Stimulated activated naive CD8-positive, alpha-beta T cell treated with anti-CD3 and anti-CD28 coated beads, Interleukin-15, amount 100 ng/mL, for 72 hours (primary cell): ENCODE measurements around the gene ZNF419.
"Not testable (repeated sequence)": the region's sequence is repeated elsewhere in the genome, so short reads cannot be mapped to it uniquely, and the experiment has no call there.

Source experiments
- ATAC-seq: fragments of 150-1000 bp; cut with Tn5 transposase; 2 replicates; pipeline ENCODE4 v1.10.0; 2021; ENCODE audit warnings: mild to moderate bottlenecking, moderate library complexity
- DNase-seq, 2 donors: peaks; one replicate each; pipeline ENCODE4 v3.0.0; 2021 to 2022
- H3K27ac Mint-ChIP-seq, 2 donors: one replicate each; pipeline ENCODE4 v1.8.0; 2022; ENCODE audit warnings: mild to moderate bottlenecking in 2 of 2, mixed read lengths in 2 of 2, moderate library complexity in 2 of 2
- H3K27me3 Mint-ChIP-seq: one replicate; pipeline ENCODE4 v1.8.0; 2022; ENCODE audit warnings: mixed read lengths
- H3K4me1 Mint-ChIP-seq: one replicate; pipeline ENCODE4 v1.8.0; 2022; ENCODE audit warnings: mild to moderate bottlenecking, mixed read lengths
- H3K4me3 Mint-ChIP-seq, 2 donors: one replicate each; pipeline ENCODE4 v1.8.0; 2022; ENCODE audit warnings: mild to moderate bottlenecking in 2 of 2, mixed read lengths in 2 of 2, moderate library complexity in 1 of 2
- H3K9me3 Mint-ChIP-seq, 2 donors: one replicate each; pipeline ENCODE4 v1.8.0; 2022; ENCODE audit warnings: mixed read lengths in 2 of 2

ZNF419 gene

DNA sequence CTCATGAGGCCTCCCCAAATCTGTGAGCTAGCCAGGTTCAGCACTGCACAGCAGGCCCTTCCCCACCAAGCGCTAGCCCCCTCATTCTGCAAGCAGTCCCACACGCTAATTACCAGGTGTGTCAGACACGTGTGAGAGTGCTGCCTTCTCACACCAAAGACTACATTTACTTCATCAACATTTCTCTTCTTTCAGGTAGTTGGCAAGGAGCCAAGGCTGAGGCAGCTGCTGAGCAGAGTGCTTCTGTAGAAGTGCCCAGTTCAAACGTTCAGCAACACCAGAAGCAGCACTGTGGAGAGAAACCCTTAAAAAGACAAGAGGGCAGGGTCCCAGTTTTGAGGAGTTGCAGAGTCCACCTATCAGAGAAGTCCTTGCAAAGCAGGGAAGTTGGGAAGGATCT, 18.6 kb downstream of the ZNF419 start:
- H3K9me3 Mint-ChIP-seq: peaks cover 36 to 65% of the 10 kb centered on the region in 2 donors

DNA sequence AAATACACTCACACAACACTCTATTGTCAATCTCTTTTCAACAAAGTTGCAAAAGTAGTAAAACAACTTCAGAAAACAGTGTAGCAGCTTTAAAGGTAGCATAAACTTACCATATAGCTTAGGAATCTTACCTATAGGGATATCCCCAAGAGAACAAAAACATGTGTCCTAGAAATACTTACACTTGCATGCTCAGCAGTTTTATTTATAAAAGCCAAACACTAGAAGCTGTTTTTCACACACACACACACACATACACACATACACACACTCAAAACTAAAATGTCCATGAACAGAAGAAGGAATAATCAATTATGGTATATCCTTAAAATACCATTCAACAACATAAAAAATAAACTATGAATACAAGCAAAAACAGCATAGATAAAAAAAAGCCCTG, 23.9 kb downstream of the ZNF419 start:
- Mint-ChIP-seq H3K4me1 (no peaks in the 10 kb centered on the region), H3K27ac (no peak overlapping the region), H3K9me3 (peaks cover 52 to 65% of the 10 kb centered on the region in 2 donors), H3K27me3 (no peaks in the 10 kb centered on the region), H3K4me3 (no peak overlapping the region)
- DNase-seq (no peak), ATAC-seq (no peak)

More for the DNA sequence above, 18.6 kb downstream of the ZNF419 start:
- no peak overlapping the region for H3K4me3 Mint-ChIP-seq
- no peak for ATAC-seq
- no peaks in the 10 kb centered on the region for H3K27me3 Mint-ChIP-seq
- H3K4me1 Mint-ChIP-seq: peaks cover 8% of the 10 kb centered on the region
- DNase-seq: no peak
- no peak overlapping the region for H3K27ac Mint-ChIP-seq

DNA sequence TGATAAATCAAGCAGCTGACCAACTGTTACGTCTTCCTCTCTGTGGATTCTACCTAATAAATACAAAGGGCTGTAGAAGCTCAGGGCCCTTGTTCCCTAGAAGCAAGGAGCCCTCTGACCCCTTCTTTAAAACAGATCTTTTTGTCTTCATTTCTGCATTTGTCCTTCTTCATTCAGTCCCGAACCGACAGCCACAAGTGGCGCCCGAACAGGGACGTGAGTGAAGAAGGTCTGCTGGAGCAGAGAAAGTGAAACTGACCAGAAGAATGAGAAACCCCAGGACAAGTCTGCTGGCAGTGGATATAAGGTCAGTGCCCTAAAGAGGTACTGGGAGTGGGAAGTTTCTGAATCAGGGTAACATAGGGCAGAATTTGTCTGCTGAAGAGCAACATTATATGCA, 25.3 kb downstream of the ZNF419 start:
- Mint-ChIP-seq H3K27me3 (no peaks in the 10 kb centered on the region), H3K27ac (no peak overlapping the region), H3K4me3 (no peak overlapping the region), H3K9me3 (peaks cover 46 to 68% of the 10 kb centered on the region in 2 donors), H3K4me1 (no peaks in the 10 kb centered on the region)
- ATAC-seq (no peak), DNase-seq (no peak)

DNA sequence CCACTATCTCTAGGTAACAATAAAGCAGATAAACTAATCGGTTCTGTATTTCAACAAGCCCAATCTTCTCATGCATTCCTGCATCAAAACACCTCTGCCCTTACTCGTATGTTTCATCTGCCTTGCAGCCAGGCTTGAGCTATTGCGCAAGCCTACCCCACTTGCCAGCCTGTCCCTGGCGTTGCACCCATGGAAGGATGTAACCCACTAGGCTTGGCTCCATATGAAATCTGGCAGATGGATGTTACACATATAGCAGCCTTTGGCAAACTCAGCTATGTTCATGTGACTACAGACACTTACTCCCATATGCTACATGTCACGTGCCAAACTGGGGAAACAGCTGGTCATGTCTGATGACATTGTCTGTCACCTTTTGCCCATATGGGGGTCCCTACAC, 27.7 kb downstream of the ZNF419 start:
- Mint-ChIP-seq H3K27ac (no peak overlapping the region), H3K27me3 (no peaks in the 10 kb centered on the region), H3K4me1 (no peaks in the 10 kb centered on the region), H3K4me3 (no peak overlapping the region), H3K9me3 (peaks cover 40 to 67% of the 10 kb centered on the region in 2 donors)
- DNase-seq (no peak), ATAC-seq (no peak)

GRCh38 chr19:57518021-57518420, 30.5 kb downstream of the ZNF419 start:
- H3K4me3 Mint-ChIP-seq, H3K27me3 Mint-ChIP-seq, H3K27ac Mint-ChIP-seq, DNase-seq, ATAC-seq, H3K4me1 Mint-ChIP-seq: not testable (repeated sequence)
- H3K9me3 Mint-ChIP-seq: peaks cover 31 to 60% of the 10 kb centered on the region in 2 donors

DNA sequence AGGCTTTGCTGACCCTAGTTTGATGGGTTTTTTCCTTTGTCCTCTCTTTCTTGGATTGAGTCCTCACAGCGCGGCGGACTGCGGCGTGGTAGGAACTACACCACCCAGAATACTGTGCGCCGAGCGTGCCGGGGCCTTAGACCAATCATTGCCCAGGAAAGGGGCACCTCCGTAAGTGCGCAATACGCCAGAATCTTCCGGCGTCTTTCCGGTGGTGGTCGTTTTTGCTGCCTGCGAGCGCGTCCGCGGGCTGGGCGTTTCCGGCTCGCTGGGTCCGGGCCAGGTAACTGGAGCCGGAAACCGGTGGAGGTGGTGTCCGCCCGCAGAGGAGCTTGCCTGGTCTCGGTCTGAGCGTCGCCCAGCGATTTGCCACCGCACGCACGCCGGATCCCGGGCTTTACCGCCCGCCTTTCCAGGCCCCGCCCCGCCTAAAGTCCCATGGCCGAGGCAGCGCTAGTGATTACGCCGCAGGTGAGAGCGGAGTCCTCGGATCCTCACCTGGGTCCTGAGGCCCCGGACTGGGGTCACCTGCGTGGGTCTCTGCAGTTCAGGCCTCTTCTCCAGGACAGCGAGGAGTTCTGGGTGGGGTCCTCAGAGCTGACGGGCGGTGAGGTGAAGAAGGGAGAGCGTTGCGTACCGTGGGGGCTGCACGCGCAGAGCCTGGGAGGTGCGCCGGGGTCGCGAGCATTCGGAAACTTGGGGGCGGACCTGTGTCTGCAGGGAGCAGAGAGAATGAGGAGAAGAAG, 39.8 kb downstream of the ZNF419 start, which contains the start of gene ZNF549:
Gene ZNF549 (plus strand): TSS at position 221 of the 746 bp plus-strand sequence. CDS start 218 bp downstream, at position 439.
- DNase-seq: peak; percentile 88 to 94
- Mint-ChIP-seq H3K27ac (peak within 1 kb of the TSS; percentile 90 to 97), H3K4me1 (peaks cover 24% of the 10 kb centered on the region), H3K4me3 (peak within 1 kb of the TSS; percentile 85 to 93), H3K27me3 (no peaks in the 10 kb centered on the region), H3K9me3 (peaks cover 44 to 48% of the 10 kb centered on the region in 2 donors)
- ATAC-seq: peak; percentile 100

DNA sequence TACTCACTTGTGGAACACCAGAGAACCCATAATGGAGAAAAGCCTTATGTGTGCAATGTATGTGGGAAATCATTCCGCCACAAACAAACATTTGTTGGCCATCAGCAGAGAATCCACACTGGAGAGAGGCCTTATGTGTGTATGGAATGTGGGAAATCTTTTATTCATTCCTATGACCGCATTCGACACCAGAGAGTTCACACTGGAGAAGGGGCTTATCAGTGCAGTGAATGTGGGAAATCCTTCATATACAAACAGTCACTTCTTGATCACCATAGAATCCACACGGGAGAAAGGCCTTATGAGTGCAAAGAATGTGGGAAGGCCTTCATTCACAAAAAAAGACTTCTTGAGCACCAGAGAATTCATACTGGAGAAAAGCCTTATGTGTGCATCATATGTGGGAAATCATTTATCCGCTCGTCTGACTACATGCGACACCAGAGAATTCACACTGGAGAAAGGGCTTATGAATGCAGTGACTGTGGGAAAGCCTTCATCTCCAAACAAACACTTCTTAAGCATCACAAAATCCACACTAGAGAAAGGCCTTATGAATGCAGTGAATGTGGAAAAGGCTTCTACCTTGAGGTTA, 50.5 kb downstream of the ZNF419 start:
- H3K27me3 Mint-ChIP-seq: no peaks in the 10 kb centered on the region
- H3K9me3 Mint-ChIP-seq: peaks cover 67 to 91% of the 10 kb centered on the region in 2 donors
- DNase-seq: no peak
- no peak overlapping the region for H3K27ac Mint-ChIP-seq
- H3K4me1 Mint-ChIP-seq: no peaks in the 10 kb centered on the region
- no peak overlapping the region for H3K4me3 Mint-ChIP-seq
- ATAC-seq: no peak
